ENCODE results near the gene AFAP1L2.
A peak's percentile ranks its signal among the peaks of the same experiment; 100 is the strongest.

The AFAP1L2 gene

GRCh38 chr10:114404171-114405010, at the start of gene AFAP1L2:
Gene AFAP1L2 (minus strand): TSS chr10:114404502. CDS start chr10:114404455, 47 bp downstream.
- DNase-seq, result no peak

- no peak for DNase-seq
These were observed 49.3 kb upstream of the AFAP1L2 start for GRCh38 chr10:114453576-114453975.

- DNase-seq, result no peak
These were observed 44.6 kb upstream of the AFAP1L2 start for GRCh38 chr10:114448897-114449296.

- DNase-seq, result no peak
These were observed 41.0 kb upstream of the AFAP1L2 start for GRCh38 chr10:114445332-114445731.

- DNase-seq, result no peak
These were observed 40.5 kb upstream of the AFAP1L2 start for GRCh38 chr10:114444819-114445218.

GRCh38 chr10:114442091-114442630, 37.9 kb upstream of the AFAP1L2 start:
- DNase-seq, result no peak

GRCh38 chr10:114441107-114441506, 36.8 kb upstream of the AFAP1L2 start:
- no peak for DNase-seq

GRCh38 chr10:114437473-114438292, 33.4 kb upstream of the AFAP1L2 start:
- peak in 1 of 2 experiments; percentile 2 for DNase-seq

GRCh38 chr10:114436941-114437340, 32.6 kb upstream of the AFAP1L2 start:
- DNase-seq, result no peak

GRCh38 chr10:114432566-114433093, 28.3 kb upstream of the AFAP1L2 start:
- no peak for DNase-seq

GRCh38 chr10:114431414-114432135, 27.3 kb upstream of the AFAP1L2 start:
- no peak for DNase-seq

GRCh38 chr10:114430688-114431413, 26.5 kb upstream of the AFAP1L2 start:
- no peak for DNase-seq

GRCh38 chr10:114429581-114430335, 25.5 kb upstream of the AFAP1L2 start:
- no peak for DNase-seq

- DNase-seq, result no peak
These were observed 23.0 kb upstream of the AFAP1L2 start for GRCh38 chr10:114427124-114427852.

- DNase-seq, result no peak
These were observed 22.2 kb upstream of the AFAP1L2 start for GRCh38 chr10:114426476-114426875.

GRCh38 chr10:114420811-114421485, 16.6 kb upstream of the AFAP1L2 start:
- no peak for DNase-seq

GRCh38 chr10:114418109-114418508, 13.8 kb upstream of the AFAP1L2 start:
- DNase-seq, result no peak

GRCh38 chr10:114412907-114413797, 8.8 kb upstream of the AFAP1L2 start:
- DNase-seq, result peak in 1 of 2 experiments; percentile 3

- DNase-seq, result no peak
These were observed 4.7 kb upstream of the AFAP1L2 start for GRCh38 chr10:114408968-114409444.

Measured in SW 1271 (cell line).